OCI-LY1 (cell line): ENCODE data around the gene DNAI4.
"Not testable (repeated sequence)": the region's sequence is repeated elsewhere in the genome, so short reads cannot be mapped to it uniquely, and the experiment has no call there.

Source experiments
- H2AFZ ChIP-seq: fragments of 200-600 bp; sonication (generic), shearing (Covaris generic); 2 replicates; pipeline ENCODE4 v1.6.0; 2014; ENCODE audit warnings: antibody characterized with exemption, mild to moderate bottlenecking, low read length
- H3F3A ChIP-seq: fragments of 200-600 bp; sonication (generic), shearing (Covaris generic); 2 replicates; pipeline ENCODE4 v1.6.0; 2014; ENCODE audit warnings: mild to moderate bottlenecking, antibody characterized with exemption, low read length, moderate library complexity; ENCODE audit not compliant: insufficient read depth
- H3K27ac ChIP-seq: fragments of 200-600 bp; sonication (generic); 2 replicates; pipeline ENCODE4 v1.5.1; 2014; ENCODE audit warnings: low read length, mixed run types, mild to moderate bottlenecking, low read depth; ENCODE audit not compliant: poor library complexity, severe bottlenecking
- H3K27me3 ChIP-seq: fragments of 200-600 bp; sonication (generic); 2 replicates; pipeline ENCODE4 v1.6.0; 2014; ENCODE audit warnings: antibody characterized with exemption, mild to moderate bottlenecking, low read length, moderate library complexity; ENCODE audit not compliant: insufficient read depth
- H3K36me3 ChIP-seq: fragments of 200-600 bp; sonication (generic); 2 replicates; pipeline ENCODE4 v1.6.1; 2014; ENCODE audit warnings: mild to moderate bottlenecking, antibody characterized with exemption, low read length, moderate library complexity, mixed read lengths; ENCODE audit not compliant: insufficient read depth
- H3K4me1 ChIP-seq: fragments of 200-600 bp; sonication (generic); 2 replicates; pipeline ENCODE4 v1.5.1; 2014; ENCODE audit warnings: mild to moderate bottlenecking, low read length, moderate library complexity; ENCODE audit not compliant: insufficient read depth, severe bottlenecking
- H3K4me2 ChIP-seq: fragments of 200-600 bp; sonication (generic), shearing (Covaris generic); 2 replicates; pipeline ENCODE4 v1.6.1; 2014; ENCODE audit warnings: low read length
- H3K4me3 ChIP-seq: fragments of 200-600 bp; sonication (generic); 2 replicates; pipeline ENCODE4 v1.5.1; 2014; ENCODE audit warnings: low read length, low read depth, mild to moderate bottlenecking, mixed read lengths; ENCODE audit not compliant: poor library complexity, severe bottlenecking
- H3K79me2 ChIP-seq: fragments of 200-600 bp; shearing (Covaris generic); 2 replicates; pipeline ENCODE4 v1.6.1; 2016; ENCODE audit warnings: mixed run types, low read length, mixed read lengths; ENCODE audit not compliant: insufficient read depth
- H3K9ac ChIP-seq: fragments of 200-600 bp; sonication (generic), shearing (Covaris generic); 2 replicates; pipeline ENCODE4 v1.6.1; 2014; ENCODE audit warnings: mild to moderate bottlenecking, low read length, mixed read lengths
- H3K9me2 ChIP-seq: fragments of 200-600 bp; sonication (generic), shearing (Covaris generic); 2 replicates; pipeline ENCODE4 v1.6.1; 2014; ENCODE audit warnings: low read depth, mild to moderate bottlenecking, low read length, mixed read lengths
- H3K9me3 ChIP-seq: fragments of 200-600 bp; shearing (Covaris generic); 2 replicates; pipeline ENCODE4 v1.6.1; 2014; ENCODE audit warnings: low read length, mixed read lengths
- H4K20me1 ChIP-seq: fragments of 200-600 bp; sonication (generic), shearing (Covaris generic); 2 replicates; pipeline ENCODE4 v1.6.0; 2016; ENCODE audit warnings: mild to moderate bottlenecking, low read length; ENCODE audit not compliant: insufficient read depth
- CTCF ChIP-seq: fragments of 200-600 bp; sonication (generic), shearing (Covaris generic); IDR thresholded peaks from 2 replicates; pipeline ENCODE4 v1.5.1; 2017; ENCODE audit warnings: mild to moderate bottlenecking, antibody characterized with exemption, low read length, moderate library complexity, mixed read lengths
- EZH2 ChIP-seq: fragments of 200-600 bp; sonication (generic), shearing (Covaris generic); IDR thresholded peaks from 2 replicates; pipeline ENCODE4 v1.8.0; 2017; ENCODE audit warnings: borderline replicate concordance, mixed run types, mild to moderate bottlenecking, antibody characterized with exemption, low read length, moderate library complexity, mixed read lengths

The DNAI4 gene

GRCh38 chr1:66809245-66809644 lies 115.4 kb downstream of the DNAI4 start:
- no peaks in the 10 kb centered on the region for H3K4me1 ChIP-seq

GRCh38 chr1:66795839-66796238 lies 128.8 kb downstream of the DNAI4 start:
- not testable (repeated sequence) for H3K36me3 ChIP-seq, H3K79me2 ChIP-seq, H3F3A ChIP-seq, H3K9me2 ChIP-seq, H3K9me3 ChIP-seq, H3K4me2 ChIP-seq, H3K4me1 ChIP-seq, H3K27ac ChIP-seq, H2AFZ ChIP-seq, H3K9ac ChIP-seq, H3K27me3 ChIP-seq, H4K20me1 ChIP-seq, H3K4me3 ChIP-seq

More at GRCh38 chr1:66809245-66809644, 115.4 kb downstream of the DNAI4 start:
- Histone ChIP-seq H3K79me2 (no peaks in the 10 kb centered on the region), H4K20me1 (no peaks in the 10 kb centered on the region), H3K4me3 (no peak overlapping the region), H3K9me3 (no peaks in the 10 kb centered on the region), H3K9ac (no peak overlapping the region), H3K9me2 (no peaks in the 10 kb centered on the region), H3F3A (no peaks in the 10 kb centered on the region), H3K36me3 (no peaks in the 10 kb centered on the region), H3K27ac (no peak overlapping the region), H2AFZ (no peak overlapping the region), H3K27me3 (no peaks in the 10 kb centered on the region), H3K4me2 (no peak overlapping the region)
- TF ChIP-seq CTCF, result no peak

- Histone ChIP-seq H3K9me3 (no peaks in the 10 kb centered on the region), H4K20me1 (no peaks in the 10 kb centered on the region), H3K4me1 (peaks cover 12% of the 10 kb centered on the region), H3K36me3 (no peaks in the 10 kb centered on the region), H3K4me3 (no peak overlapping the region), H3K27me3 (no peaks in the 10 kb centered on the region), H3K27ac (no peak overlapping the region), H3K4me2 (no peak overlapping the region), H3K9ac (no peak overlapping the region), H3F3A (no peaks in the 10 kb centered on the region), H2AFZ (no peak overlapping the region), H3K9me2 (no peaks in the 10 kb centered on the region), H3K79me2 (no peaks in the 10 kb centered on the region)
- TF ChIP-seq EZH2 (no peak), CTCF (no peak)
Measured at GRCh38 chr1:66791621-66792610, 132.7 kb downstream of the DNAI4 start.
